ENCODE results near the gene GLIS1. TPM values are rescaled to one million over a fixed set of nuclear protein-coding genes. Genes with fewer than 3 reads are reported as not detected.

Gene GLIS1
- polyA plus RNA-seq, 1 donor from 2014 or later = not detected

DNA sequence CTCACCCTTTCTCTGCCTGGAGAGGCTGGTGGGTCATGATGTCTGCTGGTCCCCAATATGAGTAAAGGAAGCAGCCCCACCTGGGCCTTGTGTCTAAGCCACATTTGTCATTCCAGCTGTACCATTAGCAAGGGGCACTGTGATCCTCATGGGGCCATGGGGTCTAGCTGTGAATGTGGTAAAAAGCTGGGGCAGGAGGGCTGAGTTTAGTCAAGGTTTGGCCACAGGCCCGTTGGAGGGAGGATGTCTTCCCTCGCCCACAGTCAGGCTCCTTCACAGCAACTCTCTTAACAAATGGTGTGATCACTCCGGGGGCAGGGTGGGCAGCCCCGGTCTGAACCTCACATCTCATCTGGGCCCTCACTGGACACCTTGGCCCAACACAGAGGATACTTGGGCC, 164.3 kb downstream of the GLIS1 start:
- no peaks in the 10 kb centered on the region for H4K20me1 ChIP-seq (ENCODE audit: insufficient read depth)

DNA sequence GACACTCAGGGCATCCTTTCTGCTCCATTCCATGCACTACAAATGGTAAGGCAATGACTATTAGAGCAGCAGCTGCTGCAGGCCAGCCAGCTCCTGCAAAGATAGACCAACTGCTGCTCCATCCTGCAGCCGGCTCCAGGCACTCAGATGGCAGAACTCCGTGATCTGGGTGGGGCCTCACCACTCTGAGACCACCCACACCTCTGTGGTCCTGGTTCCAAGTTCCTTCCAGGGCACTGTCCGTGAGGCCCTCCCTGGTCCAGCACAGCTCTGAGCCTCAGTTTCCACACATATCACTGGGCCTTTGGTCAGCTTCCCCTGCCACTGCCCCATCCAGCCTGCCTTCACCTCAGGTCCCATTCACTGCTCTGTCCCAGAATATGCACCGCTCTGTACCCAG, 165.0 kb downstream of the GLIS1 start:
- Histone ChIP-seq H3K27ac (ENCODE audit: low read length) (no peak overlapping the region), H3K36me3 (ENCODE audit: insufficient read depth, low read length) (no peaks in the 10 kb centered on the region), H2AFZ (ENCODE audit: low read depth, low read length) (no peak overlapping the region), H3K9me3 (ENCODE audit: low read length) (no peaks in the 10 kb centered on the region), H3K79me2 (replicated peaks; ENCODE audit: insufficient read depth, low read length) (no peaks in the 10 kb centered on the region), H3K9ac (ENCODE audit: low read length) (no peak overlapping the region), H3F3A (ENCODE audit: insufficient read depth, low read length, poor library complexity, severe bottlenecking) (no peaks in the 10 kb centered on the region), H3K27me3 (ENCODE audit: insufficient read depth, low read depth, low read length) (no peaks in the 10 kb centered on the region), H3K4me2 (ENCODE audit: low read length) (no peak overlapping the region), H3K4me3 (ENCODE audit: low read length) (no peak overlapping the region), H3K9me2 (ENCODE audit: insufficient read depth, low read length) (no peaks in the 10 kb centered on the region), H4K20me1 (ENCODE audit: insufficient read depth) (no peaks in the 10 kb centered on the region)
- no peak for TF ChIP-seq TAF1 (IDR thresholded peaks at IDR 0.05; ENCODE audit: low read depth)
- no peak for TF ChIP-seq REST (IDR thresholded peaks at IDR 0.05; ENCODE audit: borderline replicate concordance)
- no peak for TF ChIP-seq MXI1 (conservative IDR thresholded peaks at IDR 0.05; ENCODE audit: poor library complexity, severe bottlenecking)
- no peak for TF ChIP-seq POLR2AphosphoS5 (IDR thresholded peaks at IDR 0.05)
- TF ChIP-seq EP300 (conservative IDR thresholded peaks at IDR 0.05; ENCODE audit: poor library complexity, severe bottlenecking) = no peak

More for the DNA sequence above, 164.3 kb downstream of the GLIS1 start:
- Histone ChIP-seq H3K4me3 (ENCODE audit: low read length) (no peak overlapping the region), H3K9ac (ENCODE audit: low read length) (no peak overlapping the region), H3K27ac (ENCODE audit: low read length) (no peak overlapping the region), H3K4me2 (ENCODE audit: low read length) (no peak overlapping the region), H3F3A (ENCODE audit: insufficient read depth, low read length, poor library complexity, severe bottlenecking) (no peaks in the 10 kb centered on the region), H3K9me3 (ENCODE audit: low read length) (no peaks in the 10 kb centered on the region), H3K79me2 (replicated peaks; ENCODE audit: insufficient read depth, low read length) (no peaks in the 10 kb centered on the region), H3K36me3 (ENCODE audit: insufficient read depth, low read length) (no peaks in the 10 kb centered on the region), H2AFZ (ENCODE audit: low read depth, low read length) (no peak overlapping the region), H3K9me2 (ENCODE audit: insufficient read depth, low read length) (no peaks in the 10 kb centered on the region), H3K27me3 (ENCODE audit: insufficient read depth, low read depth, low read length) (no peaks in the 10 kb centered on the region)
- TF ChIP-seq POLR2AphosphoS5 (IDR thresholded peaks at IDR 0.05) (no peak), MXI1 (conservative IDR thresholded peaks at IDR 0.05; ENCODE audit: poor library complexity, severe bottlenecking) (no peak), EP300 (conservative IDR thresholded peaks at IDR 0.05; ENCODE audit: poor library complexity, severe bottlenecking) (no peak), TAF1 (IDR thresholded peaks at IDR 0.05; ENCODE audit: low read depth) (no peak)

- no peaks in the 10 kb centered on the region for H4K20me1 ChIP-seq (ENCODE audit: insufficient read depth)
- H3K27ac ChIP-seq (ENCODE audit: low read length) = no peak overlapping the region
These were observed 165.4 kb downstream of the GLIS1 start for GRCh38 chr1:53573522-53573921.

GRCh38 chr1:53572815-53573173, 166.2 kb downstream of the GLIS1 start:
- Histone ChIP-seq H4K20me1 (ENCODE audit: insufficient read depth) (no peaks in the 10 kb centered on the region), H3K36me3 (ENCODE audit: insufficient read depth, low read length) (no peaks in the 10 kb centered on the region), H3K9ac (ENCODE audit: low read length) (no peak overlapping the region), H2AFZ (ENCODE audit: low read depth, low read length) (no peak overlapping the region), H3K4me2 (ENCODE audit: low read length) (no peak overlapping the region), H3K27ac (ENCODE audit: low read length) (no peak overlapping the region), H3K4me3 (ENCODE audit: low read length) (no peak overlapping the region), H3K9me2 (ENCODE audit: insufficient read depth, low read length) (no peaks in the 10 kb centered on the region), H3F3A (ENCODE audit: insufficient read depth, low read length, poor library complexity, severe bottlenecking) (no peaks in the 10 kb centered on the region), H3K27me3 (ENCODE audit: insufficient read depth, low read depth, low read length) (no peaks in the 10 kb centered on the region), H3K9me3 (ENCODE audit: low read length) (no peaks in the 10 kb centered on the region), H3K79me2 (replicated peaks; ENCODE audit: insufficient read depth, low read length) (no peaks in the 10 kb centered on the region)
- no peak for TF ChIP-seq RAD21 (conservative IDR thresholded peaks at IDR 0.05)
- no peak for TF ChIP-seq EZH2 (IDR thresholded peaks at IDR 0.05; ENCODE audit: borderline replicate concordance, insufficient read depth, low read length, poor library complexity, severe bottlenecking)
- no peak for TF ChIP-seq CTCF (IDR thresholded peaks at IDR 0.05; ENCODE audit: poor library complexity, severe bottlenecking)
- no peak for TF ChIP-seq MXI1 (conservative IDR thresholded peaks at IDR 0.05; ENCODE audit: poor library complexity, severe bottlenecking)
- TF ChIP-seq SMC3 (conservative IDR thresholded peaks at IDR 0.05; ENCODE audit: poor library complexity) = no peak
- TF ChIP-seq TAF1 (IDR thresholded peaks at IDR 0.05; ENCODE audit: low read depth) = no peak
- no peak for TF ChIP-seq REST (IDR thresholded peaks at IDR 0.05; ENCODE audit: borderline replicate concordance)
- no peak for TF ChIP-seq POLR2AphosphoS5 (IDR thresholded peaks at IDR 0.05)

More at GRCh38 chr1:53573522-53573921, 165.4 kb downstream of the GLIS1 start:
- Histone ChIP-seq H3K4me2 (ENCODE audit: low read length) (no peak overlapping the region), H3K79me2 (replicated peaks; ENCODE audit: insufficient read depth, low read length) (no peaks in the 10 kb centered on the region), H2AFZ (ENCODE audit: low read depth, low read length) (no peak overlapping the region), H3K9me2 (ENCODE audit: insufficient read depth, low read length) (no peaks in the 10 kb centered on the region), H3F3A (ENCODE audit: insufficient read depth, low read length, poor library complexity, severe bottlenecking) (no peaks in the 10 kb centered on the region), H3K9me3 (ENCODE audit: low read length) (no peaks in the 10 kb centered on the region), H3K9ac (ENCODE audit: low read length) (no peak overlapping the region), H3K36me3 (ENCODE audit: insufficient read depth, low read length) (no peaks in the 10 kb centered on the region), H3K27me3 (ENCODE audit: insufficient read depth, low read depth, low read length) (no peaks in the 10 kb centered on the region), H3K4me3 (ENCODE audit: low read length) (no peak overlapping the region)
- no peak for TF ChIP-seq SMC3 (conservative IDR thresholded peaks at IDR 0.05; ENCODE audit: poor library complexity)

All from neural cell (in vitro differentiated cells).